Motor neuron (in vitro differentiated cells): ENCODE results near the gene TIMD4. TPM values are rescaled to one million over a fixed set of nuclear protein-coding genes. Genes with fewer than 3 reads are reported as not detected.

Experiments
- ATAC-seq, 8 experiments: fragments of 200-7000 bp; cut with Tn5 transposase; replicated peaks in 6 of 8; 2 replicates each; pipeline ENCODE4 v1.8.0; 2021; ENCODE audit warnings: mild to moderate bottlenecking in 8 of 8, moderate library complexity in 8 of 8
- H3K27ac ChIP-seq, 2 donors: fragments of 250-450 bp; sonication (Bioruptor Pico); 2 replicates each; pipeline ENCODE4 v1.9.0; 2021; ENCODE audit warnings: antibody characterized with exemption in 2 of 2, mild to moderate bottlenecking in 2 of 2, moderate library complexity in 1 of 2
- H3K4me1 ChIP-seq, 2 donors: fragments of 250-450 bp; sonication (Bioruptor Pico); replicated peaks in 1 of 2; 2 replicates each; pipeline ENCODE4 v1.6.1; 2021; ENCODE audit warnings: antibody characterized with exemption in 2 of 2, mild to moderate bottlenecking in 2 of 2, moderate library complexity in 1 of 2
- H3K4me3 ChIP-seq, 5 donors: fragments of 250-450 bp; sonication (Bioruptor Pico); 2 replicates each; pipeline ENCODE4 v1.9.0; 2021; ENCODE audit warnings: antibody characterized with exemption in 5 of 5, mild to moderate bottlenecking in 5 of 5, moderate library complexity in 4 of 5
- WGBS, 10 experiments: fragments of 450-650 bp; shearing (Covaris generic); methylation state at CpG; one replicate each; pipeline ENCODE4 v1.0.0; 2022; 5-methylcytosine and 5-hydroxymethylcytosine counted together
- in situ Hi-C, 9 experiments: fragments of 400-800 bp; cut with MboI; loops; one replicate each; pipeline ENCODE4 v1.15.0; 2021; ENCODE audit warnings: low sequenced_read_pairs in 9 of 9, low pct_unique_long_range_greater_than_20kb in 2 of 9; ENCODE audit not compliant: unreplicated experiment in 9 of 9
- total RNA-seq, 8 experiments: library from RNA; unstranded; fragments of 300-600 nt; gene quantifications; 2 replicates each; pipeline versions ENCODE4 v1.2.3 to v1.2.4, GENCODE V29; 2022

The TIMD4 gene
- total RNA-seq, 8 experiments from 2014 or later = not detected

DNA sequence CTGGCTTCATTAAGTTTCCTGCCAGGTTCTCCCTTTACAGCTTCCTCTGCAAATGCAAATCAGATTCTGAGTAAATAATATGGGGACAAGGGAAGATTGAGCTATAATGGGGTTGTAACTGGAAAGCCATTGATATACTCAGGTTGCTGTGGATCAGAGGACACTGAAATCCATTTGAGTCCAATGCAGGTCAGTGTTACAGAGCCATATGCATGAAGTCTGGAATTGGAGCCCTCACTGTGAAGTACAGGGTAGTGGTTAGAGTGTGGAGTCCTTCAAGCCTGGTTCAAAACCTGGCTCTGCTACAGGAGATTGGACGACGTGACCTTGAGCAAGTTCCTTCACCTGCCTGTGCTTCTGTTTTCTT, 48.7 kb downstream of the TIMD4 start:
- Histone ChIP-seq H3K27ac (no peak overlapping the region), H3K4me3 (no peak overlapping the region), H3K4me1 (peaks cover 0 to 5% of the 10 kb centered on the region in 2 donors)
- 60 to 87% (median 72%) methylated on average over 1 to 2 of the region's 2 CpGs; no CpG with 5 or more reads in 4 of the 10 experiments for WGBS, 10 experiments
- in situ Hi-C loops = no loop called here
- ATAC-seq = no peak

DNA sequence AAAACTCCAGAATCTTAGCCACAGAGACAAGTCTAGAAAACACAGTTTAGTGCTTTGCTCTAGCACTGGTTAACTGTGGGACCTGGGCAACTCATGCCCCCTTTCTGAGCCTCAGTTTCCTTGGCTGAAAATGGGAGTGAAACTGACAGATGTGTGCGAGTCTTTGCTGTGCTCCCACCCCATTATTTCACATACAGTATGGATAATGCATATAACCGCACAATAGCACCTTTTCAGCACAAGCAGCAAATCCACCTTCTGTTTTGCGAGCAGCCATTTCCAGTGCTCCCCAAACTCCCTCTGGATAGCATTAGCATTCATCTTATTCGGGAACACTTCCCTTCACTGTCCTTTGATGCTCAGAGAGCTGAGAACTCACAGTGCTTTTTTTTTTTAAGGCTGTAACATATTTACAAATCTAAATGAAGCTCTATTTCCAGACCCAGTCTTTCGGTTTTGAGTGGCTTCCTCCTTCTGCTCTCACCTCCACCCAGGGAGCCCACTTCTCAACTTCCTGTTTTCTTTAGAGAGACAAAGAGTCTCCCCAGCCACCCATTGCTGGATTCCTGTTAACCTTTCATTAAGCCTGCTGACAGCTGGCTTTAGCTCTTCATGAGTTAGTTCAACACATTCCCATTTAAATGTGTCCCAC, 49.2 kb downstream of the TIMD4 start:
- WGBS, 10 experiments = 0 to 60% (median 29%) methylated on average over 1 to 4 of the region's 5 CpGs; no CpG with 5 or more reads in 3 of the 10 experiments
- no peak overlapping the region for H3K4me3 ChIP-seq
- ATAC-seq = no peak
- H3K27ac ChIP-seq = no peak overlapping the region
- in situ Hi-C loops = no loop called here
- H3K4me1 ChIP-seq = peaks cover 0 to 5% of the 10 kb centered on the region in 2 donors

DNA sequence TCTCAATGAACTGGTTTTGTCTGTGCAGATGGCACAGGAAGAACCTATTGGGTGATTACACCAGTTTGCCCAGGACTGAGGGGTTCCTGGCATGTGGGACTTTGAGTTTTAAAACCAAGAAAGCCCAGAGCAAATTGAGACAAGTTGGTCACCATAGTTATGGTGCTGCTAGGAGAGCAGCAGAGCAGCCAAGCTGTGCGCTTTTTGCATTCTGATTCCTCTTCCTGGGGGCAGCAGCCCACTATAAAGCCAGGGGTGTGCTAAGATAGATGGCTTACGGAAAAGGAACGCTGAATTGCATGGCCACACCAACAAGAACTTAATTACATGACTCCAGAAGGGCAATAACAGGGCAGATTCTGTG, 49.7 kb downstream of the TIMD4 start:
- no peak overlapping the region for H3K4me3 ChIP-seq
- in situ Hi-C loops = no loop called here
- no peak for ATAC-seq
- peaks cover 0 to 5% of the 10 kb centered on the region in 2 donors for H3K4me1 ChIP-seq
- H3K27ac ChIP-seq = no peak overlapping the region
- 50 to 100% (median 67%) methylated on average over 1 to 3 of the region's 3 CpGs; no CpG with 5 or more reads in 7 of the 10 experiments for WGBS, 10 experiments

DNA sequence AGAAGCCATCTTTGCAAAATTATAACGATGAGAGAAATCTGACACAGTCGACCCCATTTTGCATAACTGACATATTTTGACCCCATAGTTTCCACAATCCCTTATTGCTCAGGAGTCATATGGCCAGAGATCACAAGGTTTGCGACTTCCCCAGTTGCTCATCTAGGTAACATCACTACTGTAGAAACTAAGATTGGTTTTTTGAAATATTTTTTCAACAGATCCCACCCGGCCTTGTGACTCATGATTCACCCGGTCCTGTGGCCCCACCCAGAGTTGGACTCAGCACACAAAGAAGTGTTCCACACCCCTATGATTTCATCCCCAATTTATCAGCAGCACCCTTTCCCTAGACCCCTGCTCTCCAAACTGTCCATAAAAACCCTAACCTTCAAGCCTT, 50.2 kb downstream of the TIMD4 start:
- in situ Hi-C loops = no loop called here
- peak in 2 of 8 experiments; percentile 36 to 66 for ATAC-seq
- Histone ChIP-seq H3K27ac (no peak overlapping the region), H3K4me1 (peaks cover 0 to 5% of the 10 kb centered on the region in 2 donors), H3K4me3 (no peak overlapping the region)
- WGBS, 10 experiments = 33 to 100% (median 83%) methylated on average over 1 to 5 of the region's 5 CpGs; no CpG with 5 or more reads in 2 of the 10 experiments

DNA sequence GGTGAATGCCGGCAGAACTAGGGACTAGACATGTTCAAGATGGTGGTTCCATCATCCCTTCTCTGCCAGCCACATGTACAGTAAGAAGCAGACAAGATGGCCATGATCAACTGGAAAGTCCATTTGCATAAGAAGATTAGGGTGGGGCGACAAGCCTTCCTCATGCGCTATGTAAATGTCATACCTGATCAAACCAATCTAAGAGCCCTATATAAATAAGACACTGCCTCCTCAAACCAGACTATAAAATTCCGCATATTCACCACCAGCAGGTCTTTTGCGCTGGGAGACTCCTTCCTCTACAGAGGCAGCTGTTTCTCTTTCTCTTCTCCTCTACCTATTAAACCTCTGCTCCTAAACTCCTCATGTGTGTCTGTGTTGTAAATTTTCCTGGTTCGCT, 53.8 kb downstream of the TIMD4 start:
- in situ Hi-C loops = no loop called here
- 22 to 97% (median 77%) methylated on average over 2 to 4 of the region's 6 CpGs; no CpG with 5 or more reads in 1 of the 10 experiments for WGBS, 10 experiments
- H3K27ac ChIP-seq = no peak overlapping the region
- peak in 3 of 8 experiments; percentile 38 to 71 (median 60) for ATAC-seq
- H3K4me1 ChIP-seq = peaks cover 0 to 3% of the 10 kb centered on the region in 2 donors
- H3K4me3 ChIP-seq = no peak overlapping the region

DNA sequence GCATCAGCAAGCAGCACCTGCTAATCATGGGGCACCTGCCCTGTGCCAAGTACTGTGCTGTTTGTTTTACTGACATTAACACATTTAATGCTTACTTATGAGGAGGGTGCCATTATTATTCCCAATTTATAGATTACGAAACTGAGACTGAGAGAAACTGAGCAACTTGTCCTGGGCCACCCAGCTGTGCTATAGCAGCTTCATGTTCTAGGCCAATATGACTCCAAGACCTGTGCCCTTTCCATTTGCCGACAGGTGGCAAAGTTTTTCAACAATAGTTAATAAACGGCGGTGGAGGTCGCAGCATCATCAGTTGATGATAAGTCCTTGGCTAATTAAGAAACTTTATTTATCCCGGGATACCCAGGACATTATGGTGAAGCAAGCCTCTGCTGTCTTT, 55.4 kb downstream of the TIMD4 start:
- no peak for ATAC-seq
- H3K4me1 ChIP-seq = no peaks in the 10 kb centered on the region
- no peak overlapping the region for H3K27ac ChIP-seq
- 30 to 100% (median 82%) methylated on average over 1 to 4 of the region's 6 CpGs; no CpG with 5 or more reads in 2 of the 10 experiments for WGBS, 10 experiments
- in situ Hi-C loops = no loop called here
- no peak overlapping the region for H3K4me3 ChIP-seq

DNA sequence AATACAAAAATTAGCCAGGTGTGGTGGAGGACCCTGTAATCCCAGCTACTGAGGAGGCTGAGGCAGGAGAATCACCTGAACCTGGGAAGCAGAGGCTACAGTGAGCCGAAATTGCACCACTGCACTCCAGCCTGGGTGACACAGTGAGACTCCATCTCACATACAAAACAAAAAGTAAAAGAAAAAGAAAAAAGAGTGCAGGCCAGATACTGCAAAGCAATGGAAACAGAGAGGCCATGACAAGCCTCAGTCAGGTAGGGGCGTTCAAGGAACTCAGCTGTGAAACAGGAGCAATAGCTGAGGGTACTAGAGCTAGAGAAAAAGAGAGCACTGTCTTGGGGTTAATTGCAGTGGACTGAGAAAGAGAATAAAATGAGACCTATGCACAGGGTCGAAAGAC, 56.2 kb downstream of the TIMD4 start:
- 0 to 100% (median 86%) methylated on average over 1 to 3 of the region's 3 CpGs; no CpG with 5 or more reads in 2 of the 10 experiments for WGBS, 10 experiments
- in situ Hi-C loops = no loop called here
- no peak overlapping the region for H3K27ac ChIP-seq
- H3K4me1 ChIP-seq = no peaks in the 10 kb centered on the region
- H3K4me3 ChIP-seq = no peak overlapping the region
- no peak for ATAC-seq

DNA sequence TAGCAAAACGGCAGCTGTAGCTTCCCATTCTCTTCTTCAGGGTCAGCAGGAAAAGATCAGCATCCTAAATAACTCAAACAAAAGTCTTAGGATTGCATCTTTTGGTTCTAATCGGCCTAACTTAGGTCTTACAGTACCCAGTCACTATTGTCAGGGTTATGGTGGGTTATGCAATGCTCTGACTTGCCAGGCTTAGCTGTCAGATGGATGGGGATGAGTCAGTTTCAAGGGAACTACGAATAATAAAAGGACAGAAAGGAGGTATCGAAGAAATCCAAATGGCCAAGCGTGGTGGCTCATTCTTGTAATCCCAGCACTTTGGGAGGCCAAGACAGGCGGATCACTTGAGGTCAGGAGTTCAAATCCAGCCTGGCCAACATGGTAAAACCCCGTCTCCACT, 66.5 kb downstream of the TIMD4 start:
- in situ Hi-C loops = no loop called here
- whole genome bisulfite sequencing, 10 experiments = 0 to 100% (median 59%) methylated on average over 1 to 6 of the region's 7 CpGs
- no peak overlapping the region for H3K27ac ChIP-seq

DNA sequence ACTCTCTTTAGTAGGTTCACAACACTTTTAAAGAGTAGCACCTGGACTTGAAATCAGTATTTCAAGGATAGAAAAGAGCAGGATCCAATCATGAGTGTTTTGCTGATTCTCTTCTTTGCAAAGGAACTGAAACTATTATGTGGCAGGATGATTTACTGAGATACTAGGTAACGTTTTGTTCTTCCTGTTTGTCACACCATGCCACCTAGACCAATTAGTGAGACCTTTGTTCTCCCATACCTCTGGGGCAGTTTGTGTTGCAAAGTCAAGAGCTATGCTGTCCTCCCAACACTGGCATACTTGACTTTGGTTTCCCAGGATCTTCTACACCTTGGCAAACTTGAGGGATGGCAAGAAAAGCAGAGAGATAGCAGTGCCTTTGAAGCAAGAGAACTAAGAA, 69.5 kb downstream of the TIMD4 start:
- in situ Hi-C loops = no loop called here
- no peak overlapping the region for H3K27ac ChIP-seq
- H3K4me3 ChIP-seq = no peak overlapping the region
- ATAC-seq = no peak
- H3K4me1 ChIP-seq = no peaks in the 10 kb centered on the region
- 0 to 78% (median 0%) methylated on average over 1 of the region's 1 CpG; no CpG with 5 or more reads in 5 of the 10 experiments for WGBS, 10 experiments

More for the DNA sequence above, 66.5 kb downstream of the TIMD4 start:
- no peaks in the 10 kb centered on the region for H3K4me1 ChIP-seq
- no peak overlapping the region for H3K4me3 ChIP-seq
- ATAC-seq = peak in 1 of 8 experiments; percentile 29

DNA sequence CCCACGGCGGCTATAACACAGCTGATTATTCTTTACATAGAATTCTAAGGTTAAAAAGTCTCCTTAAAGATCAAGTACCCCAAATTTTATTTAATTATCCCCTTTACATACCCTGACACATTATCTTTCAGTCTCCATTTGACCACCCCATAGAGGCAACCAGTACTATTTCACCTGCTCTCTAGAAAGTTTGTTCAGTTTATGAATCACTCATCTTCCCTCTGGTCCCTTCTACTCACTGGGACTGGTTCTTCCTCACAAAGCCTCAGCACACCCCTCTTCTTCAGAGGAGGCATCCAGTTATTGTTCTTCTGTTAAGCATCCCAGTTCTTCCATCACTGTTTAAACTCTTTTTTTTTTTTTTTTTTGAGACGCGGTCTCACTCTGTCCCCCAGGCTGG, 70.2 kb downstream of the TIMD4 start:
- WGBS, 10 experiments = 70 to 100% (median 87%) methylated on average over 1 to 4 of the region's 4 CpGs; no CpG with 5 or more reads in 2 of the 10 experiments
- H3K4me3 ChIP-seq = no peak overlapping the region
- in situ Hi-C loops = no loop called here
- no peaks in the 10 kb centered on the region for H3K4me1 ChIP-seq
- H3K27ac ChIP-seq = no peak overlapping the region
- ATAC-seq = no peak

DNA sequence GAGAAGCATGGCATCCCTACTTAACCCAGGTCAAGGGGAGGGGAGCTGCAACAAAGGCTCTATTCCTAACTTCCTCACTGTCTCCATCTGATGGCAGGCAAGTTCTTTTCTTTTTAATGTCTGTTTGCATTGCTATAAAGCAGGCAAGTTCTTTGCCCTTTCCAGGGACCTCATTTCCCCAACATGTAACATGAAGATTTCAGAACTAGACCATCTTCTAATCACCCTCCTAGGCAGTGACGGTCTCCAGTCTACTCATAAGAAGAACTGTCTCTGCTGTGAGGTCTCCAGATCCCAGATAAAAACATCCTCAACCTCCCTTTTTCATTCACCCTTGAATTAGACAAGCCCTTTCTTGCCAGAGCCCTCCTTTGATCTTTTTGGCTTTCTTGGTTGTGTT, 70.8 kb downstream of the TIMD4 start:
- WGBS, 10 experiments = 11 to 57% (median 33%) methylated on average over 1 of the region's 1 CpG; no CpG with 5 or more reads in 7 of the 10 experiments
- Histone ChIP-seq H3K27ac (no peak overlapping the region), H3K4me3 (no peak overlapping the region), H3K4me1 (no peaks in the 10 kb centered on the region)
- in situ Hi-C loops = no loop called here
- ATAC-seq = no peak

DNA sequence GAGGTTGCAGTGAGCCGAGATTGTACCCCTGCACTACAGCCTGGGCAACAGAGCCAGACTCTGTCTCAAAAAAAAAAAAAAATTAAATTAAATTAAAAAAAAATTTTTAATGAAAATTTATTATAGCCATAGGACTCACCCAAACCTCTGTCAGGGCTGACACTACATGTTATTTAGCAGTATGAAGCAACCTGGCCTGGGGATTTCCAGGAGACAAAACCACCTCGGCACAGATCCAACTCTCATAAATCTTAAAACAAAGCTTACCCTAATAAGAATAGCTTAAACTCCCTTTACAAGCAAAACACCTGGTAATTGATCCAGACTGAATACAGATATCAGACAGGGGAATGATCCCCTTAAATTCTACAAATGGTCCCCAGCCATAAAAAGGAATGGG, 74.5 kb downstream of the TIMD4 start:
- Histone ChIP-seq H3K4me3 (no peak overlapping the region), H3K4me1 (no peaks in the 10 kb centered on the region), H3K27ac (no peak overlapping the region)
- WGBS, 10 experiments = 0 to 100% (median 67%) methylated on average over 1 to 2 of the region's 2 CpGs; no CpG with 5 or more reads in 3 of the 10 experiments
- in situ Hi-C loops = no loop called here
- no peak for ATAC-seq

DNA sequence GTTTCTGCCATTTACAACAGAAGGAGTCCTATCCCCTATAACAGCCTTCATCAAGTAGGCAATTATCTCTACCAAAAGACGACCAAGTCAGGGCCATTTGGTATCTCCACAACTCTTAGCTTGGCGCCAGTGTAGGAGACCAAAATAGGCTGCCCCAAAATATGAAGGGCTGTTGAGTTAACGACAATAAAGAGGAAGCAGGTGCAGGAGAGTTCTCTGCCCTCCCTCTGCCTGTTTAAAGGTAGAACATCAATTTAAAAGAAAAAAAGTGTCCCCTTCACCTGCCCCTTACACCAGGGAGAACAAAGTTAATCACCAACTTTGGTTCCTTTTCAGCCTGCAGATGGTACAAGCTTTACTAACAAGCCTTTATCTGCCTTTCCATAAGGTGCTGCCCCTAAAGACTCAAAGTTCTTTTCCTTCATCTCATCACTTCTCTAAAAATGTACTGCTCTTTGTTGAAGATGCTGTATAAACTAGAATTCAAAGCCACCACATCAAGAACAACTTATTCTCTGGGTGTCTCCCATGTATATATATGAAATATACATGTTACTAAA, 79.6 kb downstream of the TIMD4 start:
- in situ Hi-C loops = no loop called here
- H3K4me3 ChIP-seq = no peak overlapping the region

More for the DNA sequence above, 79.6 kb downstream of the TIMD4 start:
- no peak overlapping the region for H3K27ac ChIP-seq
- no peaks in the 10 kb centered on the region for H3K4me1 ChIP-seq
- WGBS, 10 experiments = 0 to 100% (median 65%) methylated on average over 1 to 3 of the region's 3 CpGs; no CpG with 5 or more reads in 3 of the 10 experiments
- ATAC-seq = no peak
